SU-DHL-6 (cell line): Measurements from ENCODE around the gene PPP1R12B.
"Not testable (repeated sequence)": the region's sequence is repeated elsewhere in the genome, so short reads cannot be mapped to it uniquely, and the experiment has no call there.

Experiments used
- H2AFZ ChIP-seq: fragments of 200-600 bp; sonication (generic); 2 replicates; pipeline ENCODE4 v1.6.1; 2014; ENCODE audit warnings: low read depth, mild to moderate bottlenecking, moderate library complexity, mixed read lengths, antibody characterized with exemption, low read length; ENCODE audit not compliant: severe bottlenecking
- H3F3A ChIP-seq: fragments of 200-600 bp; shearing (Covaris generic); 2 replicates; pipeline ENCODE4 v1.6.0; 2016; ENCODE audit warnings: antibody characterized with exemption, mild to moderate bottlenecking; ENCODE audit not compliant: insufficient read depth
- H3K27ac ChIP-seq: fragments of 200-600 bp; sonication (generic); 2 replicates; pipeline ENCODE4 v1.5.1; 2016; ENCODE audit warnings: low read depth, mild to moderate bottlenecking, low read length, moderate library complexity, mixed read lengths
- H3K27me3 ChIP-seq: fragments of 200-600 bp; sonication (generic), shearing (Covaris generic); 2 replicates; pipeline ENCODE4 v1.6.0; 2014; ENCODE audit warnings: mild to moderate bottlenecking, low read length
- H3K36me3 ChIP-seq: fragments of 200-600 bp; sonication (generic); 2 replicates; pipeline ENCODE4 v1.6.1; 2014; ENCODE audit warnings: mild to moderate bottlenecking, low read length, mixed read lengths
- H3K4me2 ChIP-seq: fragments of 300-600, 200-600 bp; shearing (Covaris generic), sonication (generic); 2 replicates; pipeline ENCODE4 v1.6.0; 2014; ENCODE audit warnings: low read length, low read depth, mild to moderate bottlenecking; ENCODE audit not compliant: poor library complexity, severe bottlenecking
- H3K4me3 ChIP-seq: fragments of 200-600 bp; sonication (generic); 2 replicates; pipeline ENCODE4 v1.5.1; 2014; ENCODE audit warnings: antibody characterized with exemption, low read length, mild to moderate bottlenecking, mixed read lengths; ENCODE audit not compliant: insufficient read depth, poor library complexity, severe bottlenecking
- H3K79me2 ChIP-seq: fragments of 200-600 bp; sonication (generic); 2 replicates; pipeline ENCODE4 v1.6.1; 2014; ENCODE audit warnings: mild to moderate bottlenecking, low read length, moderate library complexity; ENCODE audit not compliant: insufficient read depth
- H3K9ac ChIP-seq: fragments of 200-600 bp; sonication (generic); 2 replicates; pipeline ENCODE4 v1.7.0; 2014; ENCODE audit warnings: mild to moderate bottlenecking, low read length
- H3K9me2 ChIP-seq: fragments of 200-600 bp; sonication (generic); replicated peaks from 2 replicates; pipeline ENCODE4 v1.6.1; 2014; ENCODE audit warnings: low read length; ENCODE audit not compliant: insufficient read depth
- H3K9me3 ChIP-seq: fragments of 200-600 bp; sonication (generic); 2 replicates; pipeline ENCODE4 v1.6.1; 2014; ENCODE audit warnings: low read length, mixed read lengths; ENCODE audit not compliant: insufficient read depth
- H4K20me1 ChIP-seq: fragments of 200-600 bp; sonication (generic); 2 replicates; pipeline ENCODE4 v1.6.1; 2014; ENCODE audit warnings: low read depth, mild to moderate bottlenecking, antibody characterized with exemption, low read length, moderate library complexity, mixed read lengths
- EZH2phosphoT487 ChIP-seq: fragments of 200-600 bp; sonication (generic), shearing (Covaris generic); conservative IDR thresholded peaks from 2 replicates; pipeline ENCODE4 v1.6.1; 2018; ENCODE audit warnings: mild to moderate bottlenecking, antibody characterized with exemption, low read length, moderate library complexity, mixed read lengths
- TF ChIP-seq, protein P1 (sequence below): fragments of 200-600 bp; sonication (generic); IDR thresholded peaks from one replicate; pipeline ENCODE4 v1.5.1; 2017; ENCODE audit warnings: antibody characterized with exemption, mild to moderate bottlenecking, low read length, moderate library complexity; ENCODE audit not compliant: insufficient read depth, poor library complexity, severe bottlenecking

Gene PPP1R12B

DNA sequence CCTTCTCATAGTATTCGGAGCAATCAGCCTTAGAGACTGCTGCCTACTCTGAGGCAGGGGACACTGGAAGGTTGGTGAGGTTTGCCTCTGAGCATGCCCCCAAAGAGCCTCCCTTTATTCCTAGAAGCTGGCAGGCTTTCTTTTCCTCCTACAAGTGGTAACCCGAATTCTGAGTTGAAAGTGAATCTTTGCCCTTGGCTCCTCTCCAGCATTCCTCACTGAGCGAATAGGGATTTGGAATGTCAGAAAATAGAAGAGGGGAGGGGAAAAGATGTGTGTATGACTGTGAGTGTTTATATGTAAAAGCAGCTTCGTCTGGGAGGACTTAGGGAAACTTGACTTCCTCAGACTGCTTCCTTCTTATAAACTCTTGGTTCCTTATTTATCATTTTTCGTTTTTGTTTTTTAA is 190.7 kb downstream of the PPP1R12B start:
- not testable (repeated sequence) for H4K20me1 ChIP-seq, H3K4me3 ChIP-seq, H3K27ac ChIP-seq, H3K4me2 ChIP-seq, H2AFZ ChIP-seq, H3K9me3 ChIP-seq, H3K9ac ChIP-seq, H3K9me2 ChIP-seq, H3K36me3 ChIP-seq, H3K27me3 ChIP-seq, H3K79me2 ChIP-seq, H3F3A ChIP-seq

DNA sequence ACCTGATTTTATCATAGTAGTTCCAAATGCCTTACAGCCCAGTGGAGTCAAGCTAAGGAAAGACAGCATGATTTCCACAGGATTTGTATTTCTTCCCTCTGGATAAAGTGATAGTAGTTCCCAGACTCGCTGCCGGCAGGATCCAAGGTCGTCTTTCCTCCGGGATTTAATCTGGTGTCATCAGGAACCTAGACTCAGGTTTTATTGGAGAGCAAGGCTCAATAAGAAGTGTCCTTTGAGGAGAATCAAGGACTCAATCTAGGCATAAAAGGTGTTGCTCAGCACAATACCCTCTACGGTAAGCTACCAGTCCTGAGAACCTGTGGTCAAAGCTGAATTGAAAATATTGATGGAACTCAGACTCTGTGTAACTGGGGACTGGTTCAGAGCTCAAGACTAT is 191.1 kb downstream of the PPP1R12B start:
- not testable (repeated sequence) for H3K9me2 ChIP-seq, H3K27ac ChIP-seq

DNA sequence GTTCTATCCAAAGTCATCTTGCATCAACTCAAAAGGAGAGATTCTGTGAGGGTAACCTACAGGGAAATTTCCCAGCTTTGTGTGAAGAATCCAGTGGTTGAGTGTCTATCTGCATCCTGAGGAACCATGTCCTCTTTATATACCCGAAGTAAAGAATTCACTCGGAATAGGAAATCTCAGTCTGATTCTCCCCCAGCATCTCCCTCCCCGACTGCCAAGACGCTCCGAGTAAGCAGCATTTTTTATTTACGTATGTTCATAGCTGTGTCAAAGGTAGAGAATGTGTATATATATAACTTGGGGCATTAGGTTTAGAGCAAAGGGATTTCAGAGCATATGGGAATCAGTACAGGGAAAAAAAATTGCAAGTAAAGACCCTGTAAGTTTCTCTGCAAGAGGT is 191.5 kb downstream of the PPP1R12B start:
- Histone ChIP-seq H2AFZ (no peak overlapping the region), H4K20me1 (no peaks in the 10 kb centered on the region), H3K79me2 (no peaks in the 10 kb centered on the region), H3K9me2 (no peaks in the 10 kb centered on the region), H3K9ac (no peak overlapping the region), H3K4me2 (no peak overlapping the region), H3K4me3 (no peak overlapping the region), H3K9me3 (no peaks in the 10 kb centered on the region), H3K27me3 (no peaks in the 10 kb centered on the region), H3K36me3 (no peaks in the 10 kb centered on the region), H3K27ac (no peak overlapping the region), H3F3A (no peaks in the 10 kb centered on the region)
- TF ChIP-seq, protein P1, sequence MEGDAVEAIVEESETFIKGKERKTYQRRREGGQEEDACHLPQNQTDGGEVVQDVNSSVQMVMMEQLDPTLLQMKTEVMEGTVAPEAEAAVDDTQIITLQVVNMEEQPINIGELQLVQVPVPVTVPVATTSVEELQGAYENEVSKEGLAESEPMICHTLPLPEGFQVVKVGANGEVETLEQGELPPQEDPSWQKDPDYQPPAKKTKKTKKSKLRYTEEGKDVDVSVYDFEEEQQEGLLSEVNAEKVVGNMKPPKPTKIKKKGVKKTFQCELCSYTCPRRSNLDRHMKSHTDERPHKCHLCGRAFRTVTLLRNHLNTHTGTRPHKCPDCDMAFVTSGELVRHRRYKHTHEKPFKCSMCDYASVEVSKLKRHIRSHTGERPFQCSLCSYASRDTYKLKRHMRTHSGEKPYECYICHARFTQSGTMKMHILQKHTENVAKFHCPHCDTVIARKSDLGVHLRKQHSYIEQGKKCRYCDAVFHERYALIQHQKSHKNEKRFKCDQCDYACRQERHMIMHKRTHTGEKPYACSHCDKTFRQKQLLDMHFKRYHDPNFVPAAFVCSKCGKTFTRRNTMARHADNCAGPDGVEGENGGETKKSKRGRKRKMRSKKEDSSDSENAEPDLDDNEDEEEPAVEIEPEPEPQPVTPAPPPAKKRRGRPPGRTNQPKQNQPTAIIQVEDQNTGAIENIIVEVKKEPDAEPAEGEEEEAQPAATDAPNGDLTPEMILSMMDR, result no peak
- no peak for TF ChIP-seq EZH2phosphoT487

More for the DNA sequence above, 191.1 kb downstream of the PPP1R12B start:
- H2AFZ ChIP-seq, H3K9me3 ChIP-seq, H3K4me3 ChIP-seq, H3K27me3 ChIP-seq, H3F3A ChIP-seq, H4K20me1 ChIP-seq, H3K79me2 ChIP-seq, H3K9ac ChIP-seq, H3K4me2 ChIP-seq, H3K36me3 ChIP-seq: not testable (repeated sequence)

DNA sequence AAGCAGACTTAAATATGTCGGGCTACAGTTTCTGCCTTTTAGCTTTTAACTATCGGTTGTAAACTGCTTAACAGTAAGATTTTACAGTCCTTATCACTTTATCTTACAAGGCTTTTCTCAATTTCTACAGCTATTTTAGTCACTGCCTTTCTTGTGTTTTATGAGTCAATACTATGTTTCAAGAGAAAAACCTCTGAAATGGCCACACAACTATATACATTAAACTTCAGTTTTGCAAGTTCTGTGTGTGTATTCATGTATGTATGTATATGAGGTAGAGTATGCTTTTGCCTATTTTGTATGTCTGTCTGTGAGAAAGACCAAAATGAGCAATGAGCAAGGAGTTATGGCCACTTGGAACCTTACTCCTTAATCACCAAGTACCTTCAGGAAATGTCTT is 191.9 kb downstream of the PPP1R12B start:
- H2AFZ ChIP-seq, result no peak overlapping the region
- H3K4me3 ChIP-seq, result no peak overlapping the region
- no peak overlapping the region for H3K27ac ChIP-seq
- H3K36me3 ChIP-seq, result no peaks in the 10 kb centered on the region
- no peaks in the 10 kb centered on the region for H4K20me1 ChIP-seq
- H3K9ac ChIP-seq, result no peak overlapping the region
- no peak overlapping the region for H3K4me2 ChIP-seq
- TF ChIP-seq, protein P1, result no peak
- no peak for TF ChIP-seq EZH2phosphoT487
- H3K9me3 ChIP-seq, result no peaks in the 10 kb centered on the region
- H3K9me2 ChIP-seq, result no peaks in the 10 kb centered on the region
- no peaks in the 10 kb centered on the region for H3K27me3 ChIP-seq
- no peaks in the 10 kb centered on the region for H3F3A ChIP-seq
- no peaks in the 10 kb centered on the region for H3K79me2 ChIP-seq

DNA sequence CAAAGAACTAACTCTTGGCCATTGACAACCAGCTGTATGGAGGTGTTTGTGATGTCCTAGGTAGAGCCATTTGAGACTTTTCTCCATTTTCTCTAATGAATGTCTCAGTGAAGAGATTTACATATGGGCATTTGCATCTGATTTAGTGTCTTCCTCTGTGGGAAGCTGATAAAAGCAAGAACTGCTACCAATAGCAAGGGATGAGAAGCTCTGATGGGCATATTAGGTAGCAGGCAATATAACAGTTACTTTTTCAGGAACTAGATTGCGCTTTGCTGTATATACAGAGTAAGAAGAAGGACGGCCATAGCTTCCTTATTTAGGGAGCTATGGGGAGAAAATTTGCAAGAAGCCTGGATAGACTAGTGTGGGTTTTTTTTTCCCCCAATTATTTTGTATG is 192.4 kb downstream of the PPP1R12B start:
- H3K4me2 ChIP-seq, result not testable (repeated sequence)

DNA sequence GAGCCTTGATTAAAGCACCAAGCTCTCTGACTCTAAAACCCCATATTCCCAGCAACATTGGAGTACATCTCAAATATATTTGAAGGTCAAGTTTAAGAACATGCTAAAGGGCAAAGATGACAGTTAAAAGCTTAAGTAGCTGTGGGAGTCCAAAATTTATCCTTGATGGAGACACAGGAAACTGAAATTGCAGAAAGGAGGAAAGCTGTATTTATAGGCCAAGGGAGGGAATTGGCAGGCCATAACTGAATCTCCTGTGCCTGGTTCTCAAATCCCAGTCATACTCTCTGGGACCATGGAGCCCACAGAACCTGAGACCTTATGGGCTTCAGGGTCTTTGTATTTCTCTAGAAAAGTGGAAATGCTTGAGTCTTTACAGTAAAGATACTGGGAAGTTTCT is 193.9 kb downstream of the PPP1R12B start:
- H3K27ac ChIP-seq, H3K79me2 ChIP-seq: not testable (repeated sequence)

More for the DNA sequence above, 192.4 kb downstream of the PPP1R12B start:
- not testable (repeated sequence) for H3K9ac ChIP-seq, H2AFZ ChIP-seq, H3K36me3 ChIP-seq, H3K79me2 ChIP-seq, H3F3A ChIP-seq, H3K9me2 ChIP-seq, H4K20me1 ChIP-seq, H3K27ac ChIP-seq, H3K27me3 ChIP-seq, H3K4me3 ChIP-seq, H3K9me3 ChIP-seq

DNA sequence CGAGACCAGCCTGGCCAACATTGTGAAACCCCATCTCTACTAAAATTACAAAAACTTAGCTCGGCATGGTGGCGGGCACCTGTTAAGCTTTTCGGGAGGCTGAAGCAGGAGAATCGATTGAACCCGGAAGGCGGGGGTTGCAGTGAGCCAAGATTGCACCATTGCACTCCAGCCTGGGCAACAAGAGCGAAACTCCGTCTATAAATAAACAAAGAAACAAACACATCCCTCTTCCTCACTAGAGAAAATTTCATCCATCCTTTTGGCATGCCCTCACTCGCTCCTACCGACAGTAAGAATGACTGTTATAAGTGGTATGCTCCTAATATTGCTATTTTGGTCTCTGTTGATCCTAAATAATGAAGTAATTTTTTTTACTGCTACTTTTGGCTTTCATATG is 195.0 kb downstream of the PPP1R12B start:
- not testable (repeated sequence) for H3K4me3 ChIP-seq, H3K9ac ChIP-seq, H3F3A ChIP-seq, H3K9me3 ChIP-seq, H2AFZ ChIP-seq, H3K27ac ChIP-seq, H3K27me3 ChIP-seq, H3K36me3 ChIP-seq, H3K4me2 ChIP-seq, H3K79me2 ChIP-seq, H3K9me2 ChIP-seq, H4K20me1 ChIP-seq

More for the DNA sequence above, 193.9 kb downstream of the PPP1R12B start:
- H4K20me1 ChIP-seq, H3K27me3 ChIP-seq, H3K36me3 ChIP-seq, H3K9me2 ChIP-seq, H3K4me2 ChIP-seq, H3K9me3 ChIP-seq, H3K9ac ChIP-seq, H3K4me3 ChIP-seq, H3F3A ChIP-seq, H2AFZ ChIP-seq: not testable (repeated sequence)
